GM19240 (cell line): ENCODE measurements around the gene SOD3.

Source experiments
- DNase-seq: peaks from one replicate; pipeline ENCODE4 v3.0.0; 2011; ENCODE audit warnings: low spot score; ENCODE audit not compliant: insufficient read length

Gene SOD3

GRCh38 chr4:24840826-24841543 is 45.6 kb downstream of the SOD3 start:
- DNase-seq = no peak

- DNase-seq = no peak
Observed at GRCh38 chr4:24842356-24842755, 47.0 kb downstream of the SOD3 start.

- DNase-seq = no peak
Observed at GRCh38 chr4:24843096-24843495, 47.7 kb downstream of the SOD3 start.

- no peak for DNase-seq
Observed at GRCh38 chr4:24845132-24845531, 49.8 kb downstream of the SOD3 start.

- no peak for DNase-seq
Observed at GRCh38 chr4:24845902-24846301, 50.5 kb downstream of the SOD3 start.

GRCh38 chr4:24846716-24847115 is 51.3 kb downstream of the SOD3 start:
- no peak for DNase-seq

- no peak for DNase-seq
Observed at GRCh38 chr4:24849351-24849750, 54.0 kb downstream of the SOD3 start.

GRCh38 chr4:24849756-24850155 is 54.4 kb downstream of the SOD3 start:
- no peak for DNase-seq
